MM.1S (cell line): ENCODE data around the gene TRDMT1.

Experiments
- DNase-seq: peaks from one replicate; pipeline ENCODE4 v3.0.0-alpha.2; 2015
- H2AFZ ChIP-seq: fragments of 300-600 bp; sonication (generic); 2 replicates; pipeline ENCODE4 v1.6.0; 2016; ENCODE audit warnings: antibody characterized with exemption, low read length
- H3F3A ChIP-seq: fragments of 300-600 bp; sonication (generic); 2 replicates; pipeline ENCODE4 v1.6.1; 2016; ENCODE audit warnings: mild to moderate bottlenecking, antibody characterized with exemption, low read length, moderate library complexity, mixed read lengths; ENCODE audit not compliant: insufficient read depth
- H3K27ac ChIP-seq: fragments of 300-600 bp; sonication (generic); 2 replicates; pipeline ENCODE4 v1.5.1; 2016; ENCODE audit warnings: mild to moderate bottlenecking, low read length
- H3K27me3 ChIP-seq: fragments of 300-600 bp; sonication (generic); replicated peaks from 2 replicates; pipeline ENCODE4 v1.6.0; 2016; ENCODE audit warnings: low read length; ENCODE audit not compliant: insufficient read depth
- H3K36me3 ChIP-seq: fragments of 300-600 bp; sonication (generic); replicated peaks from 2 replicates; pipeline ENCODE4 v1.6.1; 2016; ENCODE audit warnings: mild to moderate bottlenecking, low read length, mixed read lengths; ENCODE audit not compliant: insufficient read depth
- H3K4me1 ChIP-seq: fragments of 300-600 bp; sonication (generic); 2 replicates; pipeline ENCODE4 v1.6.1; 2016; ENCODE audit warnings: low read length, mixed read lengths
- H3K4me2 ChIP-seq: fragments of 300-600 bp; sonication (generic); 2 replicates; pipeline ENCODE4 v1.6.0; 2016; ENCODE audit warnings: low read depth, low read length
- H3K4me3 ChIP-seq: fragments of 300-600 bp; sonication (generic); 2 replicates; pipeline ENCODE4 v1.5.1; 2016; ENCODE audit warnings: low read length, mixed read lengths
- H3K79me2 ChIP-seq: fragments of 300-600 bp; sonication (generic); 2 replicates; pipeline ENCODE4 v1.6.1; 2016; ENCODE audit warnings: mixed run types, low read length, mixed read lengths
- H3K9ac ChIP-seq: fragments of 300-600 bp; sonication (generic); 2 replicates; pipeline ENCODE4 v1.6.1; 2016; ENCODE audit warnings: low read length, mixed read lengths
- H3K9me2 ChIP-seq: fragments of 300-600 bp; sonication (generic); replicated peaks from 2 replicates; pipeline ENCODE4 v1.6.1; 2016; ENCODE audit warnings: mild to moderate bottlenecking, low read length, mixed read lengths; ENCODE audit not compliant: insufficient read depth
- H3K9me3 ChIP-seq: fragments of 300-600 bp; sonication (generic); replicated peaks from 2 replicates; pipeline ENCODE4 v1.6.1; 2016; ENCODE audit warnings: mild to moderate bottlenecking, low read length, mixed read lengths; ENCODE audit not compliant: insufficient read depth
- H4K20me1 ChIP-seq: fragments of 300-600 bp; sonication (generic); 2 replicates; pipeline ENCODE4 v1.6.1; 2016; ENCODE audit warnings: mild to moderate bottlenecking, low read length, moderate library complexity, mixed read lengths; ENCODE audit not compliant: insufficient read depth
- CTCF ChIP-seq: fragments of 300-600 bp; sonication (generic); IDR thresholded peaks from 2 replicates; pipeline ENCODE4 v1.5.1; 2016; ENCODE audit warnings: antibody characterized with exemption, low read length, mixed read lengths
- EZH2 ChIP-seq: fragments of 300-600 bp; sonication (generic); optimal IDR thresholded peaks from 2 replicates; pipeline ENCODE3; 2017; ENCODE audit warnings: low read depth, mild to moderate bottlenecking, antibody characterized with exemption, low read length, mixed read lengths
- EZH2phosphoT487 ChIP-seq: fragments of 300-600 bp; sonication (generic); IDR thresholded peaks from 2 replicates; pipeline ENCODE4 v1.6.1; 2018; ENCODE audit warnings: antibody characterized with exemption, low read length

The TRDMT1 gene

DNA sequence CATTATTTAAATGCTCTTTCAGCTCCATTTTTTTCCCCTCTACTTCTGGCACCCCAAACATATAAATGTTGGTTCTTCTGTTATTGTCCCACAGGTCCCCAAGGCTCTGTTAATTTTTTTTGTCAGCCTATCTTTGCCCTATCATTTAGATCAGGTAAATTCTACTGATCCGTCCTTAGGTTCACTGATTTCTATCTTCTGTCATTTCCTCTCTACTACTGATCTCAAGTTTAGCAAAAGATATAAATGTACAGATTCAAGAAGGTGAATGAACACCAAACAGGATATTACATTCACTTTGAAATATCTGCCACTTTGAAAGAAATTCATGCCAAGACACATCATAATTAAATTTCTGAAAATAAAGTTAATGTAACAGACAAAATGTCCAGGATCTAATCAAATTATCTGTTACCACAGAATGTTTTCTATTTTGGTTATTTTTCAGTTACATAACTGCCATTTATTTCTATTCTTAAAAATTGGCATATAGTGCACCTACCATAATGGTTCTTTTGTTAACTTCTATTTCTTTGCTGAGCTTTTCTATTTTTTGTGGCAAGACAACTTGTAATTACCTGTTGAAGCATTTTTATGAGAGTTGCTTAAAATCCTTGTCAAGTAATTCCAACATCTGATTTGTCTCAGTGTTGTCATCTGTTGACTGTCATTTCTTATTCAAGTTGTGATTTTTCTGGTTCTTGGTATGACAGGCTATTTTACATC, 59.8 kb downstream of the TRDMT1 start:
- Histone ChIP-seq H3K79me2 (no peaks in the 10 kb centered on the region), H3K27ac (no peak overlapping the region), H3F3A (no peaks in the 10 kb centered on the region), H3K36me3 (no peaks in the 10 kb centered on the region), H3K27me3 (no peaks in the 10 kb centered on the region), H3K4me2 (no peak overlapping the region), H2AFZ (no peak overlapping the region), H4K20me1 (no peaks in the 10 kb centered on the region), H3K9me2 (no peaks in the 10 kb centered on the region), H3K4me1 (no peaks in the 10 kb centered on the region), H3K9ac (no peak overlapping the region), H3K9me3 (no peaks in the 10 kb centered on the region), H3K4me3 (no peak overlapping the region)
- no peak for TF ChIP-seq CTCF
- no peak for DNase-seq

- H3K79me2 ChIP-seq, result no peaks in the 10 kb centered on the region
- H3K9ac ChIP-seq, result no peak overlapping the region
- no peak overlapping the region for H2AFZ ChIP-seq
- H3K27me3 ChIP-seq, result no peaks in the 10 kb centered on the region
- no peak overlapping the region for H3K4me3 ChIP-seq
- H4K20me1 ChIP-seq, result no peaks in the 10 kb centered on the region
- no peak overlapping the region for H3K27ac ChIP-seq
- DNase-seq, result no peak
- no peaks in the 10 kb centered on the region for H3K36me3 ChIP-seq
- no peaks in the 10 kb centered on the region for H3K9me2 ChIP-seq
- no peak overlapping the region for H3K4me2 ChIP-seq
- TF ChIP-seq EZH2, result no peak
- TF ChIP-seq EZH2phosphoT487, result no peak
- no peak for TF ChIP-seq CTCF
- no peaks in the 10 kb centered on the region for H3K9me3 ChIP-seq
- no peaks in the 10 kb centered on the region for H3F3A ChIP-seq
- H3K4me1 ChIP-seq, result no peaks in the 10 kb centered on the region
Measured at GRCh38 chr10:17140386-17140761, 61.1 kb downstream of the TRDMT1 start.

- Histone ChIP-seq H3K9me2 (no peaks in the 10 kb centered on the region), H3K9ac (no peak overlapping the region), H4K20me1 (no peaks in the 10 kb centered on the region), H3K27ac (no peak overlapping the region), H3K4me2 (no peak overlapping the region), H3K79me2 (no peaks in the 10 kb centered on the region), H3K4me1 (no peaks in the 10 kb centered on the region), H3K4me3 (no peak overlapping the region), H2AFZ (no peak overlapping the region), H3K36me3 (no peaks in the 10 kb centered on the region), H3K9me3 (no peaks in the 10 kb centered on the region), H3F3A (no peaks in the 10 kb centered on the region), H3K27me3 (no peaks in the 10 kb centered on the region)
- DNase-seq, result no peak
- TF ChIP-seq CTCF (no peak), EZH2phosphoT487 (no peak), EZH2 (no peak)
Measured at GRCh38 chr10:17138460-17139042, 62.9 kb downstream of the TRDMT1 start.
